ENCODE measurements around the gene ZYX.
"Not testable (repeated sequence)": the region's sequence is repeated elsewhere in the genome, so short reads cannot be mapped to it uniquely, and the experiment has no call there.

Gene ZYX

GRCh38 chr7:143408686-143409561 lies 27.8 kb downstream of the ZYX start, which contains the start of gene EPHA1:
TSS of gene EPHA1 (minus strand) at chr7:143408856. CDS start at chr7:143408805, 51 bp downstream.
- peak within 1 kb of the TSS; percentile 48 for H3K4me3 ChIP-seq (ENCODE audit: low read length)
- no peak for DNase-seq (ENCODE audit: low read depth, low spot score)

- no peak for DNase-seq (ENCODE audit: low read depth, low spot score)
- no peak overlapping the region for H3K4me3 ChIP-seq (ENCODE audit: low read length)
These were observed 29.4 kb downstream of the ZYX start for GRCh38 chr7:143410521-143411004.

- DNase-seq (ENCODE audit: low read depth, low spot score): no peak
These were observed 31.0 kb downstream of the ZYX start for GRCh38 chr7:143411976-143412708.

GRCh38 chr7:143413123-143413522 lies 32.0 kb downstream of the ZYX start:
- no peak overlapping the region for H3K4me3 ChIP-seq (ENCODE audit: low read length)
- DNase-seq (ENCODE audit: low read depth, low spot score): no peak

More at GRCh38 chr7:143411976-143412708, 31.0 kb downstream of the ZYX start:
- no peak overlapping the region for H3K4me3 ChIP-seq (ENCODE audit: low read length)

- not testable (repeated sequence) for H3K4me3 ChIP-seq (ENCODE audit: low read length); DNase-seq (ENCODE audit: low read depth, low spot score)
These were observed 34.1 kb downstream of the ZYX start for GRCh38 chr7:143415209-143415608.

GRCh38 chr7:143415742-143416397 lies 34.7 kb downstream of the ZYX start:
- no peak overlapping the region for H3K4me3 ChIP-seq (ENCODE audit: low read length)
- no peak for DNase-seq (ENCODE audit: low read depth, low spot score)

GRCh38 chr7:143416565-143417149 lies 35.5 kb downstream of the ZYX start:
- DNase-seq (ENCODE audit: low read depth, low spot score): peak; percentile 44
- H3K4me3 ChIP-seq (ENCODE audit: low read length): no peak overlapping the region

GRCh38 chr7:143417734-143418383 lies 36.7 kb downstream of the ZYX start:
- no peak for DNase-seq (ENCODE audit: low read depth, low spot score)
- no peak overlapping the region for H3K4me3 ChIP-seq (ENCODE audit: low read length)

GRCh38 chr7:143418681-143419458 lies 37.7 kb downstream of the ZYX start:
- no peak overlapping the region for H3K4me3 ChIP-seq (ENCODE audit: low read length)
- DNase-seq (ENCODE audit: low read depth, low spot score): no peak

- DNase-seq (ENCODE audit: low read depth, low spot score): no peak
- H3K4me3 ChIP-seq (ENCODE audit: low read length): no peak overlapping the region
These were observed 38.7 kb downstream of the ZYX start for GRCh38 chr7:143419880-143420279.

- not testable (repeated sequence) for H3K4me3 ChIP-seq (ENCODE audit: low read length); DNase-seq (ENCODE audit: low read depth, low spot score)
These were observed 39.5 kb downstream of the ZYX start for GRCh38 chr7:143420624-143421023.

GRCh38 chr7:143422033-143422432 lies 40.9 kb downstream of the ZYX start:
- no peak for DNase-seq (ENCODE audit: low read depth, low spot score)
- no peak overlapping the region for H3K4me3 ChIP-seq (ENCODE audit: low read length)

- H3K4me3 ChIP-seq (ENCODE audit: low read length); DNase-seq (ENCODE audit: low read depth, low spot score): not testable (repeated sequence)
These were observed 43.3 kb downstream of the ZYX start for GRCh38 chr7:143424476-143424875.

GRCh38 chr7:143426479-143427142 lies 45.5 kb downstream of the ZYX start:
- no peak for DNase-seq (ENCODE audit: low read depth, low spot score)
- H3K4me3 ChIP-seq (ENCODE audit: low read length): no peak overlapping the region

- no peak overlapping the region for H3K4me3 ChIP-seq (ENCODE audit: low read length)
- DNase-seq (ENCODE audit: low read depth, low spot score): no peak
These were observed 48.9 kb downstream of the ZYX start for GRCh38 chr7:143429770-143430698.

- no peak overlapping the region for H3K4me3 ChIP-seq (ENCODE audit: low read length)
- no peak for DNase-seq (ENCODE audit: low read depth, low spot score)
These were observed 50.0 kb downstream of the ZYX start for GRCh38 chr7:143431109-143431508.

All from Jurkat, Clone E6-1 (cell line).